H9 (cell line): ENCODE measurements around the gene ZNF628. TPM values are rescaled to one million over a fixed set of nuclear protein-coding genes. Genes with fewer than 3 reads are reported as not detected.

Source experiments
- DNase-seq: peaks from one replicate; pipeline ENCODE4 v3.0.0-alpha.2; 2017
- H2AFZ ChIP-seq: one replicate; pipeline ENCODE4 v1.6.1; 2013; ENCODE audit warnings: mild to moderate bottlenecking, low read length, control low read depth, moderate library complexity
- H2AK5ac ChIP-seq: 2 replicates; pipeline ENCODE4 v1.6.1; 2013; ENCODE audit warnings: low read length, control low read depth, mixed read lengths; ENCODE audit not compliant: insufficient read length
- H2BK120ac ChIP-seq: one replicate; pipeline ENCODE4 v1.6.1; 2013; ENCODE audit warnings: low read depth, mild to moderate bottlenecking, low read length, control low read depth, inconsistent platforms; ENCODE audit not compliant: poor library complexity, severe bottlenecking
- H2BK12ac ChIP-seq: 2 replicates; pipeline ENCODE4 v1.6.1; 2013; ENCODE audit warnings: low read length, control low read depth, mixed read lengths, low read depth; ENCODE audit not compliant: insufficient read length
- H2BK15ac ChIP-seq: 2 replicates; pipeline ENCODE4 v1.6.1; 2013; ENCODE audit warnings: low read depth, low read length, control low read depth
- H2BK20ac ChIP-seq: one replicate; pipeline ENCODE4 v1.6.1; 2013; ENCODE audit warnings: low read depth, mild to moderate bottlenecking, low read length, control low read depth, inconsistent platforms; ENCODE audit not compliant: poor library complexity, severe bottlenecking
- H2BK5ac ChIP-seq: 2 replicates; pipeline ENCODE4 v1.6.1; 2013; ENCODE audit warnings: low read length, control low read depth, mixed read lengths; ENCODE audit not compliant: insufficient read length
- H3K14ac ChIP-seq: 2 replicates; pipeline ENCODE4 v1.6.1; 2013; ENCODE audit warnings: low read length, control low read depth; ENCODE audit not compliant: insufficient read depth
- H3K18ac ChIP-seq: 2 replicates; pipeline ENCODE4 v1.6.1; 2013; ENCODE audit warnings: low read depth, mild to moderate bottlenecking, mixed read lengths, low read length, control low read depth; ENCODE audit not compliant: insufficient read length
- H3K23ac ChIP-seq: 2 replicates; pipeline ENCODE4 v1.6.1; 2013; ENCODE audit warnings: low read length, control low read depth, mixed read lengths, low read depth; ENCODE audit not compliant: insufficient read length
- H3K23me2 ChIP-seq: 2 replicates; pipeline ENCODE4 v1.6.1; 2013; ENCODE audit warnings: low read depth, mild to moderate bottlenecking, mixed read lengths, low read length, control low read depth; ENCODE audit not compliant: insufficient read length, poor library complexity, severe bottlenecking
- H3K27ac ChIP-seq: 2 replicates; pipeline ENCODE4 v1.5.1; 2013; ENCODE audit warnings: low read length, control low read depth, mixed read lengths, low read depth; ENCODE audit not compliant: insufficient read length
- H3K27me3 ChIP-seq: 2 replicates; pipeline ENCODE4 v1.6.1; 2013; ENCODE audit warnings: low read length, control low read depth, inconsistent platforms; ENCODE audit not compliant: insufficient read depth
- H3K4ac ChIP-seq: 2 replicates; pipeline ENCODE4 v1.6.1; 2013; ENCODE audit warnings: low read depth, mild to moderate bottlenecking, control low read depth, inconsistent platforms, low read length, moderate library complexity
- H3K4me1 ChIP-seq: 2 replicates; pipeline ENCODE4 v1.6.1; 2013; ENCODE audit warnings: low read length, control low read depth, inconsistent platforms; ENCODE audit not compliant: insufficient read depth
- H3K4me2 ChIP-seq: 2 replicates; pipeline ENCODE4 v1.6.1; 2013; ENCODE audit warnings: low read length, control low read depth, mixed read lengths; ENCODE audit not compliant: insufficient read length, insufficient read depth
- H3K56ac ChIP-seq: 2 replicates; pipeline ENCODE4 v1.6.1; 2013; ENCODE audit warnings: low read depth, mild to moderate bottlenecking, mixed read lengths, low read length, control low read depth; ENCODE audit not compliant: insufficient read length
- H3K79me1 ChIP-seq: 2 replicates; pipeline ENCODE4 v1.6.1; 2013; ENCODE audit warnings: low read depth, mild to moderate bottlenecking, moderate library complexity, low read length, control low read depth, inconsistent platforms; ENCODE audit not compliant: insufficient read depth, poor library complexity, severe bottlenecking
- H3K79me2 ChIP-seq: 2 replicates; pipeline ENCODE4 v1.6.1; 2013; ENCODE audit warnings: low read length, control low read depth, inconsistent platforms; ENCODE audit not compliant: insufficient read depth
- H3K9ac ChIP-seq: 2 replicates; pipeline ENCODE4 v1.6.1; 2013; ENCODE audit warnings: low read length, control low read depth, mixed read lengths; ENCODE audit not compliant: insufficient read length; ENCODE audit errors: extremely low read depth
- H3K9me3 ChIP-seq: one replicate; pipeline ENCODE4 v1.6.1; 2013; ENCODE audit warnings: low read depth, low read length, inconsistent platforms; ENCODE audit not compliant: control insufficient read depth
- H3T11ph ChIP-seq: one replicate; pipeline ENCODE4 v1.6.1; 2013; ENCODE audit warnings: mild to moderate bottlenecking, low read length, control low read depth, inconsistent platforms
- H4K20me1 ChIP-seq: one replicate; pipeline ENCODE4 v1.6.1; 2013; ENCODE audit not compliant: control insufficient read depth, insufficient read length, insufficient read depth
- H4K5ac ChIP-seq: 2 replicates; pipeline ENCODE4 v1.6.1; 2013; ENCODE audit warnings: low read depth, mild to moderate bottlenecking, mixed read lengths, low read length, control low read depth; ENCODE audit not compliant: insufficient read length
- H4K8ac ChIP-seq: replicated peaks from 2 replicates; pipeline ENCODE4 v1.6.1; 2013; ENCODE audit warnings: low read length, control low read depth, mixed read lengths, low read depth; ENCODE audit not compliant: insufficient read length
- H4K91ac ChIP-seq: 2 replicates; pipeline ENCODE4 v1.6.1; 2013; ENCODE audit warnings: low read depth, mild to moderate bottlenecking, moderate library complexity, mixed read lengths, low read length, control low read depth; ENCODE audit not compliant: insufficient read length
- H3K27ac Mint-ChIP-seq, 3 experiments: 2 replicates in 2 of 3; 3 replicates in 1 of 3; pipeline ENCODE4 v1.8.0; 2020 to 2021; ENCODE audit warnings: mixed read lengths in 3 of 3, mild to moderate bottlenecking in 1 of 3, moderate library complexity in 1 of 3
- H3K27me3 Mint-ChIP-seq: 2 replicates; pipeline ENCODE4 v1.8.0; 2021; ENCODE audit warnings: low read depth, mild to moderate bottlenecking, moderate library complexity, mixed read lengths
- H3K36me3 Mint-ChIP-seq, 3 experiments: 2 replicates in 2 of 3; 3 replicates in 1 of 3; pipeline ENCODE4 v1.8.0; 2020 to 2021; ENCODE audit warnings: low read depth in 3 of 3, mixed read lengths in 3 of 3; ENCODE audit not compliant: insufficient read depth in 1 of 3
- H3K4me1 Mint-ChIP-seq, 2 experiments: 2 replicates each; pipeline ENCODE4 v1.8.0; 2020; ENCODE audit warnings: mixed read lengths in 2 of 2
- H3K4me3 Mint-ChIP-seq, 2 experiments: 2 replicates in 1 of 2; 3 replicates in 1 of 2; pipeline ENCODE4 v1.8.0; 2020 to 2021; ENCODE audit warnings: mild to moderate bottlenecking in 2 of 2, mixed read lengths in 2 of 2, moderate library complexity in 1 of 2
- H3K9me3 Mint-ChIP-seq, 2 experiments: 2 replicates in 1 of 2; 3 replicates in 1 of 2; pipeline ENCODE4 v1.8.0; 2020; ENCODE audit warnings: mild to moderate bottlenecking in 2 of 2, mixed read lengths in 2 of 2, moderate library complexity in 1 of 2
- CTCF ChIP-seq: fragments of 200-600 bp; sonication (generic); conservative IDR thresholded peaks from 3 replicates; pipeline ENCODE4 v1.8.0; 2021; ENCODE audit warnings: antibody characterized with exemption, mild to moderate bottlenecking
- WGBS: extraction: QIAGEN DNeasy Blood & Tissue Kit; methylation state at CpG from one replicate; pipeline ENCODE4 v1.1.7; 2013; ENCODE audit warnings: missing lambda C conversion rate, low lambda C conversion rate, mixed read lengths; ENCODE audit not compliant: insufficient read length; ENCODE audit errors: extremely low coverage; 5-methylcytosine and 5-hydroxymethylcytosine counted together
- total RNA-seq: library from RNA; stranded (reverse); gene quantifications from 2 replicates; pipeline ENCODE4 v1.2.1, GENCODE V29; 2021

Gene ZNF628
- total RNA-seq, 1 experiment from 2014 or later = 16.6 TPM

DNA sequence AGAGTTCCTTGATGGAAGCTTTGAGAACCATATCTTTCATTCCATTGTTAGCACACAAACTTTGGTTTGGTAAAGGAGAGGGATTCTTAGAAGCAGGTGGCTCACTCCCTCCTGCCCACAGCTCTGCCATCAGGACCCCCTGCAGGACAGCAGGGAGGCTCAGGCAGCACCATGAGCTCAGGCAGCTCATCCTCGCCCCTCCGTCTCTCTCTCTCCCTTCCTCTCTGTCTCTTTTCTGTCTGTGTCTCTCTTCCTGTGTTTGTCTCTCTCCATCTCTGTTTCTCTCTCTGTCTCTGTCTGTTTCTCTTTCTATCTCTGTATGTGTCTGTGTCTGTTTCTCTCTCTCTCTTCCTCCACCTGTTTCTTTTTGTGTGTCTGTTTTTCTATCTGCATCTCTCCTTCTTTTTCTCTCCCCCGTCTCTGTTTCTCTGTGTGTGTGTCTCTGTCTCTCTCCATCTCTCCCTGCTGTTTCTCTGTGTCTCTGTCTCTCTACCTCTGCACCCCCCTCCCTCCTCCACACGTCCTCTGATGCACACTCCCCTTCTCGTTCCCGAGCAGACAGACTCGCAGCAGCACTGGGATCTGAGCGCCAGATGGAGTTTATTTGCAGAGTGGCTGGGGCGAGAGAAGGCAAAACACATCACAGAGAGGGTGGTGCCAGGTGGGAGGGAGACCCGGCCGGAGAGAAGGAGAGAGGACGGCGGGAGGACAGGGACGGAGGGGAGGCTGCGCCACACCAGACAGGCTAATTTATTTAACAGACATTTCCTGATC is 51.8 kb downstream of the ZNF628 start:
- H3K27ac Mint-ChIP-seq = no peak overlapping the region
- no peak overlapping the region for H2AFZ ChIP-seq
- H3K9me3 Mint-ChIP-seq = no peaks in the 10 kb centered on the region
- WGBS = no CpG with 5 or more reads among the region's 15 CpGs
- no peaks in the 10 kb centered on the region for H3K79me1 ChIP-seq
- no peak overlapping the region for H3K4ac ChIP-seq
- H3K9me3 ChIP-seq = no peaks in the 10 kb centered on the region
- H3T11ph ChIP-seq = no peak overlapping the region
- peaks cover 4% of the 10 kb centered on the region; the same call in 1 of the 2 replicates for H3K27me3 Mint-ChIP-seq
- H3K4me3 Mint-ChIP-seq = no peak overlapping the region
- H3K4me1 Mint-ChIP-seq = no peaks in the 10 kb centered on the region; a peak in 1 of 4 replicates
- no peak overlapping the region for H3K23ac ChIP-seq
- no peaks in the 10 kb centered on the region for H3K23me2 ChIP-seq
- H3K36me3 Mint-ChIP-seq = no peaks in the 10 kb centered on the region
- H3K79me2 ChIP-seq = no peaks in the 10 kb centered on the region
- no peak overlapping the region for H3K27ac ChIP-seq
- H4K91ac ChIP-seq = no peak overlapping the region
- no peak overlapping the region for H2BK12ac ChIP-seq
- H3K4me2 ChIP-seq = no peak overlapping the region
- no peak for DNase-seq
- no peak overlapping the region for H3K9ac ChIP-seq
- no peaks in the 10 kb centered on the region for H4K20me1 ChIP-seq
- no peak overlapping the region for H4K5ac ChIP-seq
- H3K27me3 ChIP-seq = no peaks in the 10 kb centered on the region
- no peak overlapping the region for H2AK5ac ChIP-seq
- no peaks in the 10 kb centered on the region; the same call in 1 of the 2 replicates for H3K4me1 ChIP-seq
- TF ChIP-seq CTCF = no peak
- H2BK5ac ChIP-seq = no peak overlapping the region
- no peak overlapping the region for H2BK20ac ChIP-seq
- H2BK120ac ChIP-seq = no peak overlapping the region
- H2BK15ac ChIP-seq = no peak overlapping the region
- H3K56ac ChIP-seq = no peak overlapping the region
- no peak overlapping the region for H3K18ac ChIP-seq
- H4K8ac ChIP-seq = no peak overlapping the region
- no peak overlapping the region for H3K14ac ChIP-seq
